Ascending aorta (tissue), 2 donors: ENCODE results near the gene CRABP2. TPM values are rescaled to one million over a fixed set of nuclear protein-coding genes. Genes with fewer than 3 reads are reported as not detected.

Experiments used
- DNase-seq, 2 donors: peaks; one replicate each; pipeline ENCODE4 v3.0.0-alpha.2; 2019; ENCODE audit warnings: low spot score in 2 of 2
- H3K27ac ChIP-seq, 2 donors: fragments of 200-600 bp; sonication (generic); one replicate each; pipeline ENCODE4 v1.5.1; 2016 to 2017; ENCODE audit warnings: mild to moderate bottlenecking in 1 of 2
- H3K27me3 ChIP-seq: fragments of 200-600 bp; sonication (generic); one replicate; pipeline ENCODE4 v1.5.1; 2017
- H3K36me3 ChIP-seq, 2 donors: fragments of 200-600 bp; sonication (generic); one replicate each; pipeline ENCODE4 v1.5.1; 2016
- H3K4me1 ChIP-seq, 2 donors: fragments of 200-600 bp; sonication (generic); one replicate each; pipeline ENCODE4 v1.5.1; 2016 to 2017; ENCODE audit warnings: mild to moderate bottlenecking in 1 of 2
- H3K4me3 ChIP-seq, 2 donors: fragments of 200-600 bp; sonication (generic); one replicate each; pipeline ENCODE4 v1.5.1; 2016 to 2017; ENCODE audit warnings: mild to moderate bottlenecking in 1 of 2
- H3K9me3 ChIP-seq, 2 donors: fragments of 200-600 bp; sonication (generic); one replicate each; pipeline ENCODE4 v1.5.1; 2016
- CTCF ChIP-seq, 3 experiments: fragments of 200-600 bp in 2 of 3; fragments of 450-650 bp in 1 of 3; sonication (generic) in 2 of 3; IDR thresholded peaks; one replicate each; pipeline ENCODE4 v1.5.1; 2016 to 2019; ENCODE audit warnings: antibody characterized with exemption in 3 of 3, mild to moderate bottlenecking in 1 of 3, moderate library complexity in 1 of 3
- intact Hi-C: fragments of 100-400 bp; cut with DNase I; formaldehyde crosslinking; loops from one replicate; pipeline ENCODE4 v1.15.1; 2023
- total RNA-seq: library from RNA; depleted of rRNA; stranded (reverse); fragments of >200 nt; gene quantifications from one replicate; pipeline ENCODE4 v1.1.0, GENCODE V29; 2016

Gene CRABP2
- total RNA-seq, 1 donor from 2014 or later = not detected

- H3K36me3 ChIP-seq = peaks cover 20 to 40% of the 10 kb centered on the region in 2 donors
- TF ChIP-seq CTCF (IDR thresholded peaks at IDR 0.05) = no peak
- no peaks in the 10 kb centered on the region for H3K9me3 ChIP-seq
- peaks cover 14 to 50% of the 10 kb centered on the region in 2 donors for H3K4me1 ChIP-seq
- intact Hi-C loops = loop anchor here (10.0 kb wide), 1 partner anchor 620 kb away; no protein-coding TSS in a partner anchor
- peak overlapping the region; percentile 7 to 99 for H3K27ac ChIP-seq
- no peaks in the 10 kb centered on the region for H3K27me3 ChIP-seq
- no peak overlapping the region for H3K4me3 ChIP-seq
- DNase-seq = no peak
These were observed 39.0 kb upstream of the CRABP2 start for GRCh38 chr1:156744344-156744743.

- no peak for TF ChIP-seq CTCF (IDR thresholded peaks at IDR 0.05)
- Histone ChIP-seq H3K27ac (peak overlapping the region in 1 of 2 donors; percentile 7), H3K36me3 (peaks cover 20 to 40% of the 10 kb centered on the region in 2 donors), H3K9me3 (no peaks in the 10 kb centered on the region), H3K27me3 (no peaks in the 10 kb centered on the region), H3K4me1 (peaks cover 14 to 44% of the 10 kb centered on the region in 2 donors), H3K4me3 (no peak overlapping the region)
- intact Hi-C loops = loop anchor here (10.0 kb wide), 1 partner anchor 619 kb away; no protein-coding TSS in a partner anchor
- DNase-seq = no peak
These were observed 38.3 kb upstream of the CRABP2 start for GRCh38 chr1:156743367-156744302.

- intact Hi-C loops = loop anchor here (10.0 kb wide), 1 partner anchor 618 kb away; no protein-coding TSS in a partner anchor
- Histone ChIP-seq H3K27ac (no peak overlapping the region), H3K9me3 (no peaks in the 10 kb centered on the region), H3K27me3 (no peaks in the 10 kb centered on the region), H3K4me3 (no peak overlapping the region), H3K4me1 (peaks cover 14 to 37% of the 10 kb centered on the region in 2 donors), H3K36me3 (peaks cover 25 to 42% of the 10 kb centered on the region in 2 donors)
- DNase-seq = no peak
- no peak for TF ChIP-seq CTCF (IDR thresholded peaks at IDR 0.05)
These were observed 37.4 kb upstream of the CRABP2 start for GRCh38 chr1:156742801-156743200.

GRCh38 chr1:156742017-156742416, 36.6 kb upstream of the CRABP2 start:
- no peak for TF ChIP-seq CTCF (IDR thresholded peaks at IDR 0.05)
- H3K9me3 ChIP-seq = no peaks in the 10 kb centered on the region
- no peak overlapping the region for H3K4me3 ChIP-seq
- peaks cover 32 to 50% of the 10 kb centered on the region in 2 donors for H3K36me3 ChIP-seq
- H3K27me3 ChIP-seq = no peaks in the 10 kb centered on the region
- DNase-seq = no peak
- peaks cover 10 to 34% of the 10 kb centered on the region in 2 donors for H3K4me1 ChIP-seq
- intact Hi-C loops = loop anchor here (10.0 kb wide), 1 partner anchor 617 kb away; no protein-coding TSS in a partner anchor
- peak overlapping the region; percentile 87 to 91 for H3K27ac ChIP-seq

- peak overlapping the region; percentile 37 to 46 for H3K4me3 ChIP-seq
- no peaks in the 10 kb centered on the region for H3K9me3 ChIP-seq
- peaks cover 36 to 53% of the 10 kb centered on the region in 2 donors for H3K36me3 ChIP-seq
- intact Hi-C loops = loop anchor here (1.0 to 10.0 kb wide), 4 partner anchors 10 to 617 kb away; partner anchors contain the start of genes HDGF, ISG20L2, METTL25B and PRCC
- H3K4me1 ChIP-seq = peaks cover 10 to 33% of the 10 kb centered on the region in 2 donors
- no peak for DNase-seq
- H3K27ac ChIP-seq = peak overlapping the region; percentile 87 to 91
- no peaks in the 10 kb centered on the region for H3K27me3 ChIP-seq
- TF ChIP-seq CTCF (IDR thresholded peaks at IDR 0.05) = no peak
These were observed 36.1 kb upstream of the CRABP2 start for GRCh38 chr1:156741481-156741983.
